AML-193 (cell line): ENCODE data around the gene AR.
A peak's percentile ranks its signal among the peaks of the same experiment; 100 is the strongest.
"Not testable (repeated sequence)": the region's sequence is repeated elsewhere in the genome, so short reads cannot be mapped to it uniquely, and the experiment has no call there.

Source experiments
- DNase-seq, 2 experiments: peaks; one replicate each; lab custom pipeline; 2025; lab: John Stamatoyannopoulos, UW

The AR gene

DNA sequence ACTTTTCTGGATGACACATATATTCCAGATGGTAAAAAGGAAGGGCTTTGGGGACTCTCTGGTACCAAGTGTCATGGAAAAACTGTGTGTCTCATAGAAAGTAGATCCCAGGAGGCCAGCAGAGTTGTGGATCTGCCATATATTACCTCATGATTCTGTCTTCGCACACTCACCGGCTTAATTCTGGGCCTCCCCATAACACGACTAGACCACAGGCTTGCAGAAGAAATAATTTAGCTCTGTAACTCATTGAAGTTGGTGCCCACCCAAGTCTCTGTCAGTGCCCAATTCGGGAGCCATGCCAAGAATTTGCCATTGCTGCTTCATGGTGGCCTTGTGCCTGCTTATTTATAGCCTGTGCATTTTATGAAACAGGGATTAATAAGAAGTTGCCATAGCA is 104.5 kb downstream of the AR start:
- DNase-seq = no peak

DNA sequence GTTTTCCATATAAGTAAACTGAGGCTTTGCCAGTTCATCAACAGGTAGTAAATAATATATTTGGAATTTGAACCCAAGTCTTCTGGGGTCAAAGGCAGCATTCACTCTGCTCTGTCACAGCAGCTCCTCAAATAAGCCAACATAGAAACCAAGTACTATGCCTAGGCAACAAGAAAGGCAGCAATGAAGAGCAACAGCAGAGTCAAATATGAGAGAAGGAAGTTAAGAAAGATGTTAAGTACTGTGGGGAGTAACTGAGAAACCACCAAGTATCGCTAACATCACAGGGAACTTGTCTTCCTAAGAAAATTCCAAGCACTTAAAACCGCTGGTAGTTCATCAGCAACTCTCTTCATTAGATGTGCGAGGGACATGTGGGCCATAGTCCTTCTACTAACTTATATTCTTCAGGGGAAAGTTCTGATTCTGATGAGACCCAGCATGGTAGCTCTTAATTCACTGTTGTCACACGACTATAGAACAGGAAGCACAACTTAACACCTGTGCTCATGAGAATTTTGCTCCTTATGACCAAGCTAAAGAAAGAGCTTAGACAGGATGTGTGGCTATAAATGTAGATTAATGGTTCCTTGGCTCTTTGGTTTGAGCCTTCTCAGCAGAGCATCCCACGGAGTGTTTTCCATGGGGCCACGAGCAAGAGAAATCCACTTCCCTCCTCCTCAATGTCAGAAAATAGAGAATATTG is 107.8 kb downstream of the AR start:
- no peak for DNase-seq

DNA sequence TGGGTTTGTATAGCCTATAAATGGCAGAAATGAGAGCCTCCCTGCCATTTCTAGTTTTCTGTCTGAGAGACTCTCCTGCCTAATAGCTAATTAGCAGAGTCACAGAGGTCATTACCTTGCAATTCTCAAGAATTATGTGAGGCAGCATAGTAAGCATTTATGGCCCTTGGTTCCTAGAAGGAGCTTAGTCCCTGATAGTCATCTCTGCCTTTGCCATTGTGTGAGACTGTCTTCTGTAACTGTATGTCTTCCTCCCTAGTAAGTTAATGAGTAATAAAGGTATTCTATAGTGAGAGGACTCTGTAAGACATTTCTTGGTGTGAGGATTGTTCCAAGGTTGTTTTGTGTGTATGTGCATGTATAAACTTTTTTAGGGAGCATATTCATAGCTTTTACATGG is 108.7 kb downstream of the AR start:
- DNase-seq = no peak

DNA sequence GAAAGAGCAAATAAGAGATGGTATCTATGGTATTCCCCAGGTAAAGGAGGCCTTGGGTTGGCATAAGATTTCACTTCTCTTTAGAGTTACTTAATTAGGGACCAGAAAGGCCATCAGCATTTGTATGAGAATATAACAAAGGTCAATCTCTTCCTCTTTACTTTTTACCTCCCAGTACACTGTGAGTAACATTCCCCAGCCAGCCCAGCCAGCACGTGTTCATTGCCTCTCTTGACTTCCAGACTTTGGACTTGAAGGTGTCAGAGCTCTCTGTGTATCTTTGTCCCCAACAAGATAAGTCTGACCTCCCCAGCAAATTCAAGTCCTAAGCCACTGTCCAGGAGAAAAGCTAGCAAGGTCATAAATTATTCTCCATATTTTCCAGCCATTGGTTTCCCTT is 110.5 kb downstream of the AR start:
- DNase-seq = no peak

DNA sequence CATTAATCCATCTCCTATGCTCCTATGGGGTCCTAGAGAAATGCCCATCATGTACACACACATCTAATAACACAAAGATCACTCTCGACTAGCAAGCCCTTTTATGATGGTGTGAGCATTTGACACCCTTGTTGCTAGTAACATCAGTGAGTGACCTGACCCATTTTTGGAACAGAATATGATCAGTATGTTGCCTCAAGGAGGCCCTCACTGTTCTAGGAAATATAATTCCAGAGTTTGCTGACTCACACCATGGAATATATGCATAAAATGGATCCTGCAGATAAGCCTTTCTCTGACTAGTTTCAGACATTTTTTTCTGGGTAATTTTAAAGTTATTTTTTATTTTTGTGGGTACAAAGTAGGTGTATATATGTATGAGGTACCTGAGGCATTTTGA is 121.8 kb downstream of the AR start:
- no peak for DNase-seq

DNA sequence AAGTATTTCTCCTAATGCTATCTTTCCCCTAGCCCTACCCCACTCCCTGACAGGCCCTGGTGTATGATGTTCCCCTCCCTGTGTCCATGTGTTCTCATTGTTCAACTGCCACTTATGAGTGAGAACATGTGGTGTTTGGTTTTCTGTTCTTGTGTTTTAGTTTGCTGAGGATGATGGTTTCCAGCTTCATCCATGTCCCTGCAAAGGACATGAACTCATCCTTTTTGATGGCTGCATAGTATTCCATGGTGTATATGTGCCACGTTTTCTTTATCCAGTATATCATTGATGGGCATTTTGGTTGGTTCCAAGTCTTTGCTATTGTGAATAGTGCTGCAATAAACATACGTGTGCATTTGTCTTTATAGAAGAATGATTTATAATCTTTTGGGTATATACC is 126.9 kb downstream of the AR start:
- not testable (repeated sequence) for DNase-seq

DNA sequence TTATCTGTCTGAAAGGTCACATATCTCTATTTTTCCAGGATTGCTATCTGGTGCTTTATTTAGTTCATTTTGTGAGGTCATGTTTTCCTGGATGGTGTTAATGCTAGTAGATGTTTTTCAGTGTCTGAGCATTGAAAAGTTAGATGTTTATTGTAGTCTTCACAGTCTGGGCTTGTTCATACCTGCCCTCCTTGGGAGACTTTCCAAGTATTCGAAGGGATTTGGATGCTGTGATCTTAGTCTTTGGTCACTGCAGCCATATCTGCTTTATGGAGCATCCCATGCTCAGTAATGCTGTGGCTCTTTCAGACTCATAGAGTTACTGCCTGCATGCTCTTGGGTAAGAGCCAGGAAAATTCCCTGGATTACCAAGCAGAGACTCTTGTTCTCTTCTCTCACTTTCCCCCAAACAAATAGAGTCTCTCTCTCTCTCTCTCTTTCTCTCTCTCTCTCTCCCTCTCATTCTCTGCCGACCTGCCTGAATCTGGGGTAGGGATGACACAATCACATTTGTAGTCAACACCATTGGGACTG is 130.0 kb downstream of the AR start:
- DNase-seq = no peak

DNA sequence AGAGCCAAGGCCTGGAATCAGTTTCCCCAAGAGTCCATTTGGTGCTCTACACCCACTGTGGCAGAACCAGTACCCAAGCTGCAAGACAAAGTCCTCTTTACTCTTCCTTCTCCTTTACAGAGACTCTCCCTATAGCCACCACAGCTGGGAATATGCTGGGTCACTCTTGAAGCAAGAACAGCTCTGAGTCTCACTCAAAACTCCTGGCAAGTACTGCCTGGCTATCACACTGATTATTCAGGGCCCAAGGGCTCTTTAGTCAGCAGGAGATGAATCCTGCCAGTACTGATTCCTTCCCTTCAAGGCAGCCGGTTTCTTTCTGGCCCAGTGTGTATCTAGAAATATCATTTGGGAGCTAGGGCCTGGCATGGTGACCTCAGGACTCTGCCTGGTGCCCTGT is 130.9 kb downstream of the AR start:
- no peak for DNase-seq

DNA sequence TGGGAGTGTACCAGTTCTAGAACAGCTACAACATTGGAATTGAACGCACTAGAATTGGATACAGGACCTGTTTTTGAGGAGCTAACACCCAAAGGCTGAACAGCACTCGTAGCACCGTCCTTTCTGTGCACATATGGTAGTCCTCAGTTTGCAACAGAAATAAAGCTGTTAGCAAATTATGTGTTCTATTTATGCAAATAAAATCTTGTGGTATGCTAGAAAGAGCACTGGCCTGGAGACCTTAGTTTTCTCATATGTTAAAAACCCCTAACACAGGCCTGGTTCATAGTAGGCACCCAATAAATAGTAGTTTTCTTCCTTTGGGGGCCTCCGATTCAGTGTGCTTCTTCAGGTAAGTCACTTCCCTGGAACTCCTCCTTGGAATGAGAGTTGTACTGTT is 140.3 kb downstream of the AR start:
- DNase-seq = no peak

DNA sequence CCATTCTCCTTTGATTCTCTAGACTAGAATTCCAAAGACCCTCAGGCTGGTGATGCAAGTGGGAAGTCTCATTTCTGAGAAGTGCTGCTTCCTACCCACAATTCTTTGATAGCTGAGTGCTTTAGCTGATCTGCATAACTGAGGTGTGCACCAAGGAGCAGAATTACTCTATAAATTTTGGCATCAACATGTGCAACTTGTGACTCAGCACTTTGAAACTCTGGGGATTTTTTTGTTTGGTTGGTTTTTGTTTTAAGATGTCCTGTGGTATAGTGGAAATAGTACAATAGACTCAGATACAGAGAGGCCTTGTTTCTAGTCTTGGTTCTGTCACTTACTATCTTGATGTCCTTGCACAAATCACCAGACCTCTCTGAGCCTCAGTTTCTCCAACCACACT is 148.4 kb downstream of the AR start:
- no peak for DNase-seq

DNA sequence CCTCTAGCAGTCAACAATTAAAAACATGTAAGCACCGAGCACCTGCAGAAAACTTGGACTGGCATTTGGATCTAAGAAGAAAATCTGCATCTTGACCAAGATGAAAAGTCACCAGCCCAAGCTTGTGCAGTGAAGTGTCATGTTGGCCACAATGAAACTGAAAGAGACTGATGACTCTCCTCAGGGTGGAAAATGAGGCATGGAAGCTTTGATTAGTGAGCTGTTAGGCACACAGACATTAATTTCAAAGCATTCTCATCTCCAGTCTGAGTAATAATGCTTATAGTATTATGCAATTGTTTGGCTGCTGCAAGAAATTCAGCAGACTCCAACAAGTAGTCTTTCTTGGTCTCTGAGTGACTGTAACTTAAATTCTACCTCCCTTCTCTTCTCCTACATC is 150.1 kb downstream of the AR start:
- DNase-seq = no peak

DNA sequence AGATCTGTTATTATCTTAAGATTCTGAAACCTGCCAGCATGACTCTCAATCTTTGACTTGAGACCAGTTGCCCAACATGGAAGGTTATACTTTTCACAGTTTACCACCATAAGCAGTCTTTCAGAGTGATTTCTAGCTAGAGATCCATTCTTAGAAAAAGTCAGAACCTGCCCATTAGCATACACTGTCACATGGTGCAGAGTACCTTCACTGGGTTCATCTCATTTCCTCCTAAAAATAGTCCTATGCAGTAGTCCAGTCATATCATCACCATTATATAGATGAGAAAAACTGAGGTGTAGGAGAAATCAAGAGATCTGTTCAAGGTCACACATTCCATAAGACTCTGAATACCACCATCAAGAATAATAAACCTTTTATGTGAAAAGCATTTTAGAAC is 153.6 kb downstream of the AR start:
- DNase-seq = no peak

DNA sequence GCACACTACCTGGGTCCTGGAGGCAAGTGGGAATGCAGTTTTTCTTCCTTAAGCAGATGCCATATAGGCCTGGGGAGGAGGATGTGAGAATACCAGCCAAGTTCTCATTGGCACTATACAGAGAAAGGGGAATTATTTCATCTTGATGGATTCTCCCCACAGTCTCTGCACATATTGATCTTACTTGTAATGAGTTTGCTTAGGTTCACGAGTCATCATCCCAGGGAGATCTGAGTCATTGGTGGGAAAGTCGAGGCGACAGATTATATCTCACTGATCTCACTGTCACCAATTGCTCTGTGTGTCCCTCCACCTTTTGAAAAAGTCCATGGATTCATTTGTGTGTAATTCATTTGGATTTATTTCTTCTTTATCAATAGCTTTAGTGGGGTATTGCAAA is 156.8 kb downstream of the AR start:
- no peak for DNase-seq

DNA sequence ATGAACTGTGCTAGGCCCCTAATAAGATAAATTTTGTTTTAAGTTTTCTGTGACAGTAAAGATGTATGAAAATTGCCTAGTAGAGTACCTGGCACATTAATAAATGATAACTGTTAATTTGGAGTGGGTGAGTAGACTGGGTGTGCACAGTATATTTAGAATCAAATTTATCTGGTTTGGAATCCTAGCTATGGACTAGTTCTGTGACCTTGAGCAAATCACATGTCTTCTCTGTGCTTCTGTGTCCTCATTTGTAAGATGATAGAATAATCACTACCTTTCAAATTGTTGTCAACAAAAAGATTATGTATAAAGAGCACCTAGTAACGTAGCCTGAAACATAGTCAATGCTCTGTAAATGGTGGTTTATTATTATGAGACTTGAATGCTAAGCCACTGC is 170.2 kb downstream of the AR start:
- DNase-seq = no peak

DNA sequence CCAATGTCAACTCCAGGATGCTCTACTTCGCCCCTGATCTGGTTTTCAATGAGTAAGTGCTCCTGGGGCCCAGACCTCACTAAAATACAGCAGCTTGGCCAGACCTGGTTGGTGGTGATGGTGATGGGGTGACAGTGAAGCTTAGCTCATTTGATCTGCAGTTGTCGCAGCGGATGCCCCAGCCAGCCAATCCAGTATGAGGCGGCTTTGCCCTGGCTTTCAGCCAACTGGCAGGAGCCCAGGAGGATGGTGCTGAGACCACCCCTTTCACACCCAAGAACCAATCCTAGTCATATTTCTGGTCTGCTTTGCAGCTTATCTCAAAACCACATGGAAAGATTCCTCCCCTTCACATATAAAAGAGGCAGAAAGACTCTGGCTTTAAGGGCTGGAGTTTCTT is 173.8 kb downstream of the AR start:
- DNase-seq = no peak

DNA sequence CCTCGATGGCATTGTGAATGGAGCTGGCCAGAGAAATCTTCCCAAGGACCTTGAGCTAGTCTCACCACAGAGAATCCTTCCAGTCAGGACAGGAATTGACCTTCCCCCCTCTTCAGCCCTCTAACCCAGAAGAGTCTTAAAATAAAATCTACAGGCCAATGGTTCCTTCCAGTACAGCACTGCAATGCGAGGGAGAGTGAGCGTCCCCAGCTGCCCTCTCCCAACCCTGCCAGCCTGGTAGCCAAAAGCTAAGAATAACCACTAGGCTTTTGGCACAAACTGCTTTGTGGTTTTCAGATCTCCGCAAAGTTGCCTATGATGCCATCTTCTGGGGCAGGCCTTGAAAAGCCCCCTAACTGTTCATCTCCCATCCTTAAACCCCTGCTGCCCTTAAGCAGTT is 175.1 kb downstream of the AR start:
- no peak for DNase-seq

DNA sequence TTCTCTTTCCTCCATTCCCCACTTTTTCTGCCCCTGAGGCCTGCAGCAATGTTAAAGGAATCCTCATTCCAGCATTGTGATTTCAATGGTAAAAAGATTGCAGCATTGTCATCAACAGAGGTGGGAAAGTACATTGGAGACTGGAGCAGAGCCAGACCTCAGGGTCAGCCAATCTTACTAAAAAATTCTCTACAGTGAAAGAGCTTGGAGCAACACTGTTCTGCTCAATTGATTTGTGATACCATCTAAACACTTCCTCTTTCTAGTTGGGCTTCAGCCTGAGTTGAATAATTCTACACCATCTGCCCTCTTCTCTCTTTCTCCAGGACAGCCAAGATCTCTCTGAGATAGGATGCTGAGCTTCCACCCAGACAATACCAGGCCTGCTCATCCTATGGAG is 176.5 kb downstream of the AR start:
- no peak for DNase-seq

DNA sequence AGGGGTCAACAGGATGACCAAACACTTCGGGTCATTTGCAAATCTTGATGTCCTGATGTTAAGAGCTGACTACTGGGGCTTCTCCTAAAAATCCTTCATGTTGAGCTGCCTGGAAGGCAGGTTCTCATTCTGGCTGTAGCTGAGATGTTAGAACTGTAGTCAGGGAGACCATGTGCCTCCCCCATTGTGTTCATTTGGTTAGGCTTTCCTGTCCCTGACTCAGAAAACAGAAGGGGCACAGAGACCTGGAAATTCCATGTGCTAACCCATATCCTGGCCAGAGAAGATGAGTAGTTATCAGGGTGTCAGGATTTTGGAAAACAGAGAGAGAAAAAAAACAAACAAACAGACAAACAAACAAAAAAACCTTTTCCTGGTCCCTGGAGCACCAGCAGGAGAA is 177.5 kb downstream of the AR start:
- no peak for DNase-seq

DNA sequence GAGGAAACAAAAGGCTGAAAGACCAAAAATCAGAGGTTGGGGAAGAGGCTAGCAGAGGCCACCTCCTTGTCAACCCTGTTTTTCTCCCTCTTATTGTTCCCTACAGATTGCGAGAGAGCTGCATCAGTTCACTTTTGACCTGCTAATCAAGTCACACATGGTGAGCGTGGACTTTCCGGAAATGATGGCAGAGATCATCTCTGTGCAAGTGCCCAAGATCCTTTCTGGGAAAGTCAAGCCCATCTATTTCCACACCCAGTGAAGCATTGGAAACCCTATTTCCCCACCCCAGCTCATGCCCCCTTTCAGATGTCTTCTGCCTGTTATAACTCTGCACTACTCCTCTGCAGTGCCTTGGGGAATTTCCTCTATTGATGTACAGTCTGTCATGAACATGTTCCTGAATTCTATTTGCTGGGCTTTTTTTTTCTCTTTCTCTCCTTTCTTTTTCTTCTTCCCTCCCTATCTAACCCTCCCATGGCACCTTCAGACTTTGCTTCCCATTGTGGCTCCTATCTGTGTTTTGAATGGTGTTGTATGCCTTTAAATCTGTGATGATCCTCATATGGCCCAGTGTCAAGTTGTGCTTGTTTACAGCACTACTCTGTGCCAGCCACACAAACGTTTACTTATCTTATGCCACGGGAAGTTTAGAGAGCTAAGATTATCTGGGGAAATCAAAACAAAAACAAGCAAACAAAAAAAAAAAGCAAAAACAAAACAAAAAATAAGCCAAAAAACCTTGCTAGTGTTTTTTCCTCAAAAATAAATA is 179.9 kb downstream of the AR start:
- no peak for DNase-seq

DNA sequence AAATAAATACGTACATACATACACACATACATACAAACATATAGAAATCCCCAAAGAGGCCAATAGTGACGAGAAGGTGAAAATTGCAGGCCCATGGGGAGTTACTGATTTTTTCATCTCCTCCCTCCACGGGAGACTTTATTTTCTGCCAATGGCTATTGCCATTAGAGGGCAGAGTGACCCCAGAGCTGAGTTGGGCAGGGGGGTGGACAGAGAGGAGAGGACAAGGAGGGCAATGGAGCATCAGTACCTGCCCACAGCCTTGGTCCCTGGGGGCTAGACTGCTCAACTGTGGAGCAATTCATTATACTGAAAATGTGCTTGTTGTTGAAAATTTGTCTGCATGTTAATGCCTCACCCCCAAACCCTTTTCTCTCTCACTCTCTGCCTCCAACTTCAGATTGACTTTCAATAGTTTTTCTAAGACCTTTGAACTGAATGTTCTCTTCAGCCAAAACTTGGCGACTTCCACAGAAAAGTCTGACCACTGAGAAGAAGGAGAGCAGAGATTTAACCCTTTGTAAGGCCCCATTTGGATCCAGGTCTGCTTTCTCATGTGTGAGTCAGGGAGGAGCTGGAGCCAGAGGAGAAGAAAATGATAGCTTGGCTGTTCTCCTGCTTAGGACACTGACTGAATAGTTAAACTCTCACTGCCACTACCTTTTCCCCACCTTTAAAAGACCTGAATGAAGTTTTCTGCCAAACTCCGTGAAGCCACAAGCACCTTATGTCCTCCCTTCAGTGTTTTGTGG is 180.7 kb downstream of the AR start:
- no peak for DNase-seq

DNA sequence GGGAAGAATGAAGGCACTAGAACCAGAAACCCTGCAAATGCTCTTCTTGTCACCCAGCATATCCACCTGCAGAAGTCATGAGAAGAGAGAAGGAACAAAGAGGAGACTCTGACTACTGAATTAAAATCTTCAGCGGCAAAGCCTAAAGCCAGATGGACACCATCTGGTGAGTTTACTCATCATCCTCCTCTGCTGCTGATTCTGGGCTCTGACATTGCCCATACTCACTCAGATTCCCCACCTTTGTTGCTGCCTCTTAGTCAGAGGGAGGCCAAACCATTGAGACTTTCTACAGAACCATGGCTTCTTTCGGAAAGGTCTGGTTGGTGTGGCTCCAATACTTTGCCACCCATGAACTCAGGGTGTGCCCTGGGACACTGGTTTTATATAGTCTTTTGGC is 181.7 kb downstream of the AR start:
- DNase-seq = no peak

DNA sequence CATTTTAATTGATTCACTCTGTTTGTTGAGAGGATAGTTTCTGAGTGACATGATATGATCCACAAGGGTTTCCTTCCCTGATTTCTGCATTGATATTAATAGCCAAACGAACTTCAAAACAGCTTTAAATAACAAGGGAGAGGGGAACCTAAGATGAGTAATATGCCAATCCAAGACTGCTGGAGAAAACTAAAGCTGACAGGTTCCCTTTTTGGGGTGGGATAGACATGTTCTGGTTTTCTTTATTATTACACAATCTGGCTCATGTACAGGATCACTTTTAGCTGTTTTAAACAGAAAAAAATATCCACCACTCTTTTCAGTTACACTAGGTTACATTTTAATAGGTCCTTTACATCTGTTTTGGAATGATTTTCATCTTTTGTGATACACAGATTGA is 182.2 kb downstream of the AR start:
- DNase-seq = peak in 1 of 2 experiments; percentile 0

DNA sequence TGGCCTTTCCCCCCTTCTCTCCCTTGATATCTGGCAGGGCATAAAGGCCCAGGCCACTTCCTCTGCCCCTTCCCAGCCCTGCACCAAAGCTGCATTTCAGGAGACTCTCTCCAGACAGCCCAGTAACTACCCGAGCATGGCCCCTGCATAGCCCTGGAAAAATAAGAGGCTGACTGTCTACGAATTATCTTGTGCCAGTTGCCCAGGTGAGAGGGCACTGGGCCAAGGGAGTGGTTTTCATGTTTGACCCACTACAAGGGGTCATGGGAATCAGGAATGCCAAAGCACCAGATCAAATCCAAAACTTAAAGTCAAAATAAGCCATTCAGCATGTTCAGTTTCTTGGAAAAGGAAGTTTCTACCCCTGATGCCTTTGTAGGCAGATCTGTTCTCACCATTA is 183.8 kb downstream of the AR start:
- DNase-seq = no peak
